ENCODE results near the gene ACOT11.

The ACOT11 gene

GRCh38 chr1:54640863-54641836 lies 93.1 kb downstream of the ACOT11 start, which contains the start of gene MROH7:
Gene MROH7, plus strand, starts transcription at chr1:54641786. Its CDS starts 11,141 bp downstream, at chr1:54652927.
- no peak for TF ChIP-seq ZNF384 (IDR thresholded peaks at IDR 0.05)
- no peak for TF ChIP-seq FOXM1 (IDR thresholded peaks at IDR 0.05; ENCODE audit: borderline replicate concordance)
- no peak for TF ChIP-seq CTBP1 (IDR thresholded peaks at IDR 0.05; ENCODE audit: borderline replicate concordance)
- TF ChIP-seq LEF1 (IDR thresholded peaks at IDR 0.05; ENCODE audit: borderline replicate concordance): no peak
- no peak for TF ChIP-seq L3MBTL2 (conservative IDR thresholded peaks at IDR 0.05)
- TF ChIP-seq FOXA1 (IDR thresholded peaks at IDR 0.05): no peak
- TF ChIP-seq BHLHE40 (IDR thresholded peaks at IDR 0.05; ENCODE audit: borderline replicate concordance): no peak
- TF ChIP-seq HDGF (IDR thresholded peaks at IDR 0.05; ENCODE audit: borderline replicate concordance): no peak
- TF ChIP-seq SUZ12 (IDR thresholded peaks at IDR 0.05): no peak
- TF ChIP-seq, protein P1, sequence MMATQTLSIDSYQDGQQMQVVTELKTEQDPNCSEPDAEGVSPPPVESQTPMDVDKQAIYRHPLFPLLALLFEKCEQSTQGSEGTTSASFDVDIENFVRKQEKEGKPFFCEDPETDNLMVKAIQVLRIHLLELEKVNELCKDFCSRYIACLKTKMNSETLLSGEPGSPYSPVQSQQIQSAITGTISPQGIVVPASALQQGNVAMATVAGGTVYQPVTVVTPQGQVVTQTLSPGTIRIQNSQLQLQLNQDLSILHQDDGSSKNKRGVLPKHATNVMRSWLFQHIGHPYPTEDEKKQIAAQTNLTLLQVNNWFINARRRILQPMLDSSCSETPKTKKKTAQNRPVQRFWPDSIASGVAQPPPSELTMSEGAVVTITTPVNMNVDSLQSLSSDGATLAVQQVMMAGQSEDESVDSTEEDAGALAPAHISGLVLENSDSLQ (IDR thresholded peaks at IDR 0.05): no peak
- TF ChIP-seq ARNT (IDR thresholded peaks at IDR 0.05): no peak
- no peak for TF ChIP-seq FOXK2 (IDR thresholded peaks at IDR 0.05)
- ChIA-PET POLR2A (no interaction called here), CTCF (no interaction called here)
- DNase-seq (ENCODE audit: extremely low spot score): peak; percentile 8

DNA sequence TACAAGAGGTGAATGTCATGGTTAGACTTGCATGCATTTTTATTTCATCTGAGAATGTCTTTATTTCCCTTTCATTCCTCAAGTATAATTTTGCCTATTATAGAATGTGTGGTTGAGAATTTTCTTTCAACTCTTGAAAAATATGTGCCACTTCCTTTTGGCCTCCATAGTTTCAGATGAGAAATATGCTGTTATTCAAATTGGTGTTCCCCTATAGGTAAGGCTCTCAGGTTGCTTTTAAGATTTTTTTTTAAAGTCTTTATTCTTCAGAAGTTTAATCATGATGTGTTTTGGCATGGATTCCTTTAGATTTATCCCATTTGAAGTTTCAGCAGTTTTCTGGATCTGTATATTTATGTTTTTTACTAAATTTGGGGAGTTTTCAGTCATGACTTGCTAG lies 95.7 kb downstream of the ACOT11 start:
- peak; percentile 5 for DNase-seq (ENCODE audit: extremely low spot score)
- TF ChIP-seq SP1 (IDR thresholded peaks at IDR 0.05) (no peak), BHLHE40 (IDR thresholded peaks at IDR 0.05; ENCODE audit: borderline replicate concordance) (no peak), FOXK2 (IDR thresholded peaks at IDR 0.05) (no peak), ARNT (IDR thresholded peaks at IDR 0.05) (no peak), ZNF384 (IDR thresholded peaks at IDR 0.05) (no peak), TARDBP (IDR thresholded peaks at IDR 0.05) (no peak), SUZ12 (IDR thresholded peaks at IDR 0.05) (no peak), CTBP1 (IDR thresholded peaks at IDR 0.05; ENCODE audit: borderline replicate concordance) (no peak), FOXM1 (IDR thresholded peaks at IDR 0.05; ENCODE audit: borderline replicate concordance) (no peak), LEF1 (IDR thresholded peaks at IDR 0.05; ENCODE audit: borderline replicate concordance) (no peak)
- POLR2A ChIA-PET: no interaction called here
- CTCF ChIA-PET: no interaction called here

DNA sequence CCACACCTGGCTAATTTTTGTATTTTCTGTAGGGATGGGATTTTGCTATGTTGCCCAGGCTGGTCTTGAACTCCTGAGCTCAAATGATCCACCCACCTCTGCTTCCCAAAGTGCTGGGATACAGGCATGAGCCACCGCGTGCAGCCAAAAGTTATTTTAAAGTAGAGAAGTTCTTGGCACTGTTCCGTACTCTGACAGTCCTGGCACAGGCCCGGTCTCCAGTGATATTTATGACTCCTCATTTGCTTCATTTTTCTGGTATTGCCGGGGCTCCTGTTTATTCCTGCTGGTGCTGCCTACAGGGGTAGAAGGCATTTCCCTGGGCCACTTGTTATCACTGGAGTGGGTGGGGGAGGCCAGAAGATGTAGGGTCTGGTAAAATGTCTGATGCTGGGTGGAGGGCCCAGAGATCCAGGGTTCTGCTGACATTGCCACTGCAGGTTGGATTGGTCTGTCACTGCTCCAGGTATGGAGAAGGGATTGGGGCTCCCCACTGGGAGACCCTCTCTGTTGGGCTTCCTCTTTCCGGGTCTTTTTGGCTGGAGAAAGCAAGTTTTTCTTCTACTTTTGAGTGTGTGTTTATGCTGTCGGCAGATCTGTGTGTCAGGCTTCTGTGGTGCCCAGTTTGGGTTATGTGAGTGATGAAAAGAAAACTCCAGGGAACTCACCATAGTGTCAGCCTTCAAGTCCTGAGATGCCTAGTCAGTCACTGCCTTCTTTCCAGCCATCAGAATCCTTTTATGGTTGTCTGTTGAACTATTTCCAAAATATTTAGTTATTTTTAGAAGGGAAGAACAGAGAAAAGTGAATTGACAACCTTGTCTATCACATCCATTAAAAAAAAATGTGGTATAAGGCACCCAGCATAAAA lies 98.0 kb downstream of the ACOT11 start:
- DNase-seq (ENCODE audit: extremely low spot score): no peak
- POLR2A ChIA-PET: no interaction called here
- TF ChIP-seq NFRKB (IDR thresholded peaks at IDR 0.05) (no peak), SP1 (IDR thresholded peaks at IDR 0.05) (no peak), FOXM1 (IDR thresholded peaks at IDR 0.05; ENCODE audit: borderline replicate concordance) (no peak), ARNT (IDR thresholded peaks at IDR 0.05) (no peak), TARDBP (IDR thresholded peaks at IDR 0.05) (no peak), LEF1 (IDR thresholded peaks at IDR 0.05; ENCODE audit: borderline replicate concordance) (no peak), FOXK2 (IDR thresholded peaks at IDR 0.05) (no peak), L3MBTL2 (conservative IDR thresholded peaks at IDR 0.05) (no peak), SUZ12 (IDR thresholded peaks at IDR 0.05) (no peak), ZNF384 (IDR thresholded peaks at IDR 0.05) (no peak), CTBP1 (IDR thresholded peaks at IDR 0.05; ENCODE audit: borderline replicate concordance) (no peak), FOXA1 (IDR thresholded peaks at IDR 0.05) (no peak), HDGF (IDR thresholded peaks at IDR 0.05; ENCODE audit: borderline replicate concordance) (no peak)
- TF ChIP-seq, protein P1 (IDR thresholded peaks at IDR 0.05): no peak
- CTCF ChIA-PET: no interaction called here

GRCh38 chr1:54649130-54649898 lies 101.3 kb downstream of the ACOT11 start:
- CTCF ChIA-PET: no interaction called here
- TF ChIP-seq ELF4 (IDR thresholded peaks at IDR 0.05): no peak
- no peak for TF ChIP-seq L3MBTL2 (conservative IDR thresholded peaks at IDR 0.05)
- no peak for TF ChIP-seq SP1 (IDR thresholded peaks at IDR 0.05)
- TF ChIP-seq LEF1 (IDR thresholded peaks at IDR 0.05; ENCODE audit: borderline replicate concordance): no peak
- no peak for TF ChIP-seq SUZ12 (IDR thresholded peaks at IDR 0.05)
- TF ChIP-seq CTBP1 (IDR thresholded peaks at IDR 0.05; ENCODE audit: borderline replicate concordance): no peak
- no peak for TF ChIP-seq TARDBP (IDR thresholded peaks at IDR 0.05)
- TF ChIP-seq BHLHE40 (IDR thresholded peaks at IDR 0.05; ENCODE audit: borderline replicate concordance): no peak
- TF ChIP-seq, protein P1 (IDR thresholded peaks at IDR 0.05): no peak
- no peak for TF ChIP-seq FOXM1 (IDR thresholded peaks at IDR 0.05; ENCODE audit: borderline replicate concordance)
- TF ChIP-seq HDGF (IDR thresholded peaks at IDR 0.05; ENCODE audit: borderline replicate concordance): no peak
- TF ChIP-seq FOXA1 (IDR thresholded peaks at IDR 0.05): no peak
- TF ChIP-seq ZNF384 (IDR thresholded peaks at IDR 0.05): no peak
- no peak for TF ChIP-seq ARNT (IDR thresholded peaks at IDR 0.05)
- TF ChIP-seq NFRKB (IDR thresholded peaks at IDR 0.05): no peak
- TF ChIP-seq FOXK2 (IDR thresholded peaks at IDR 0.05): no peak
- POLR2A ChIA-PET: no interaction called here

More at GRCh38 chr1:54649130-54649898, 101.3 kb downstream of the ACOT11 start:
- DNase-seq (ENCODE audit: extremely low spot score): peak; percentile 9

All from HEK293T (cell line).